Tibial nerve (tissue), 4 donors: ENCODE results near the gene SEMA5A. TPM values are rescaled to one million over a fixed set of nuclear protein-coding genes. Genes with fewer than 3 reads are reported as not detected.
A peak's percentile ranks its signal among the peaks of the same experiment; 100 is the strongest.

ENCODE experiments used
- DNase-seq, 2 donors: peaks; one replicate each; pipeline ENCODE4 v3.0.0-alpha.2; 2019; ENCODE audit warnings: low spot score in 2 of 2
- H3K27ac ChIP-seq, 4 donors: fragments of 200-600 bp; sonication (generic) in 3 of 4; one replicate each; pipeline ENCODE4 v1.5.1; 2017 to 2019; ENCODE audit warnings: mild to moderate bottlenecking in 1 of 4
- H3K27me3 ChIP-seq, 2 donors: fragments of 200-600 bp; sonication (generic) in 1 of 2; one replicate each; pipeline versions ENCODE4 v1.5.1 to v1.6.0; 2017 to 2019
- H3K36me3 ChIP-seq, 3 donors: fragments of 200-600 bp; sonication (generic); one replicate each; pipeline ENCODE4 v1.5.1; 2018 to 2019
- H3K4me1 ChIP-seq, 4 donors: fragments of 200-600 bp; sonication (generic) in 3 of 4; one replicate each; pipeline ENCODE4 v1.5.1; 2017 to 2019
- H3K4me3 ChIP-seq, 4 donors: fragments of 200-600 bp; sonication (generic) in 3 of 4; one replicate each; pipeline ENCODE4 v1.5.1; 2017 to 2019; ENCODE audit warnings: mild to moderate bottlenecking in 1 of 4, moderate library complexity in 1 of 4
- H3K9me3 ChIP-seq, 4 donors: fragments of 200-600 bp; sonication (generic) in 3 of 4; one replicate each; pipeline ENCODE4 v1.5.1; 2017 to 2019
- EP300 ChIP-seq, 2 donors: sonication (generic); formaldehyde crosslinking; IDR thresholded peaks; one replicate each; pipeline ENCODE4 v1.6.1; 2017; ENCODE audit warnings: antibody characterized with exemption in 2 of 2, mild to moderate bottlenecking in 1 of 2
- POLR2A ChIP-seq, 2 donors: fragments of 450-650 bp; IDR thresholded peaks; one replicate each; pipeline ENCODE4 v1.6.1; 2017; ENCODE audit warnings: antibody characterized with exemption in 2 of 2, mild to moderate bottlenecking in 2 of 2, moderate library complexity in 2 of 2
- WGBS, 2 donors: methylation state at CpG; one replicate each; pipeline ENCODE4 v1.1.5; 2018; 5-methylcytosine and 5-hydroxymethylcytosine counted together
- total RNA-seq, 4 donors: library from RNA; depleted of rRNA; stranded (reverse); fragments of >200 nt; gene quantifications; one replicate each; pipeline ENCODE4 v1.1.0, GENCODE V29; 2016
- TF ChIP-seq, protein P1 (sequence below), 5 experiments: fragments of 200-600 bp in 3 of 5; fragments of 450-650 bp in 2 of 5; sonication (generic) in 3 of 5; IDR thresholded peaks; one replicate each; pipeline ENCODE4 v1.5.1; 2016 to 2019; ENCODE audit warnings: antibody characterized with exemption in 5 of 5, mild to moderate bottlenecking in 3 of 5, moderate library complexity in 2 of 5

Gene SEMA5A
- total RNA-seq, 4 donors from 2014 or later = 36.3 to 58.4 (median 52.6) TPM

DNA sequence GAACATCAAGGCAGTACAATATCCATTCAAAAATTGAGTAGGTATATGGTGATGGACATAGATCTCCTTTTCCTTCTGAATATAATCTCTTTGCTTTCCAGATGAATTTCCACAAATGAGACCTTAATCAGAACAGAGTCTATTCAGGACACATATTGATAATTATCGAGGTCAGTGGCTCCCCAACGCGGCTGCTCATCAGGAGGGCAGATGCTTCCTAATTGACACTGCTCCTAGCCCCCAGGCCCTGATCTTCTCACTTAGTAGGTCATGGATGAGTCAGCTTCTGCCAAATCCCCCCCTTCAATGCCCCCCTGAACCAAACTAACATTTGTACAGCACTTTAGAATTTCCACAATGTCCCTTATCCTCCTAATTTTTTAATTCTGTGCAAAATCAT is 51.6 kb downstream of the SEMA5A start:
- Histone ChIP-seq H3K27me3 (no peaks in the 10 kb centered on the region), H3K4me1 (no peaks in the 10 kb centered on the region), H3K27ac (no peak overlapping the region), H3K36me3 (no peaks in the 10 kb centered on the region), H3K9me3 (no peaks in the 10 kb centered on the region), H3K4me3 (no peak overlapping the region)
- TF ChIP-seq EP300 (IDR thresholded peaks at IDR 0.05) (no peak), POLR2A (IDR thresholded peaks at IDR 0.05) (no peak)
- TF ChIP-seq, protein P1, sequence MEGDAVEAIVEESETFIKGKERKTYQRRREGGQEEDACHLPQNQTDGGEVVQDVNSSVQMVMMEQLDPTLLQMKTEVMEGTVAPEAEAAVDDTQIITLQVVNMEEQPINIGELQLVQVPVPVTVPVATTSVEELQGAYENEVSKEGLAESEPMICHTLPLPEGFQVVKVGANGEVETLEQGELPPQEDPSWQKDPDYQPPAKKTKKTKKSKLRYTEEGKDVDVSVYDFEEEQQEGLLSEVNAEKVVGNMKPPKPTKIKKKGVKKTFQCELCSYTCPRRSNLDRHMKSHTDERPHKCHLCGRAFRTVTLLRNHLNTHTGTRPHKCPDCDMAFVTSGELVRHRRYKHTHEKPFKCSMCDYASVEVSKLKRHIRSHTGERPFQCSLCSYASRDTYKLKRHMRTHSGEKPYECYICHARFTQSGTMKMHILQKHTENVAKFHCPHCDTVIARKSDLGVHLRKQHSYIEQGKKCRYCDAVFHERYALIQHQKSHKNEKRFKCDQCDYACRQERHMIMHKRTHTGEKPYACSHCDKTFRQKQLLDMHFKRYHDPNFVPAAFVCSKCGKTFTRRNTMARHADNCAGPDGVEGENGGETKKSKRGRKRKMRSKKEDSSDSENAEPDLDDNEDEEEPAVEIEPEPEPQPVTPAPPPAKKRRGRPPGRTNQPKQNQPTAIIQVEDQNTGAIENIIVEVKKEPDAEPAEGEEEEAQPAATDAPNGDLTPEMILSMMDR (IDR thresholded peaks at IDR 0.05) = no peak
- WGBS, 2 donors = 80 to 85% methylated on average over 3 of the region's 3 CpGs
- no peak for DNase-seq

DNA sequence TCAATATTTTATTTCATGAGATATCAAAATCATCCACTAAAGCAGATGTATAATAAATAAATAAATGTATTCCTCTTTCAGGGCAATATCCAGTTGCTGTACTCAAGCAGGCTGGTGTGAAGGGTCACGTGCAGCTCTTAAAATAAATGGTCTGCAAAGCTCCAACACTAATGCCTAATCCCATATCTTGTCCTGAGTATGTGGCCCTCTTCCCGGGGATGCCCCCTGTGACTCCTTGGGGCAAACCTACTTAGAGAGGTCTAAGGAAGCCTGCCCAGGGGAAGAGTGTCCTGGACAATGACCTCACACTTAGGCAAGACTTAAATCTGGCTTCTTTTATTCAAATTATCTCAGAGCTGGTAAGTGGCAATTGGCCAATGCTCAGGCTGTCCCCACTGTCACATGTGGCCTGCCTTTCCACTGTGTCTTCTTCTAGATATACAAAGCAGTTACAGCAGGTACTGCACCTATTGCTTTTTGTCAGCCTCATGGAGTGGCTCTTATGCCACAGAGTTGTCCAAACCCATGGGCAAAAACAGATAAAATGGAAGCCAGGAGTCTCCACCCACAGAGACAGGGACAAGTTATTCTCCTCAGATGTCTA is 55.3 kb downstream of the SEMA5A start:
- WGBS, 2 donors = 81 to 84% methylated on average over 2 of the region's 2 CpGs

DNA sequence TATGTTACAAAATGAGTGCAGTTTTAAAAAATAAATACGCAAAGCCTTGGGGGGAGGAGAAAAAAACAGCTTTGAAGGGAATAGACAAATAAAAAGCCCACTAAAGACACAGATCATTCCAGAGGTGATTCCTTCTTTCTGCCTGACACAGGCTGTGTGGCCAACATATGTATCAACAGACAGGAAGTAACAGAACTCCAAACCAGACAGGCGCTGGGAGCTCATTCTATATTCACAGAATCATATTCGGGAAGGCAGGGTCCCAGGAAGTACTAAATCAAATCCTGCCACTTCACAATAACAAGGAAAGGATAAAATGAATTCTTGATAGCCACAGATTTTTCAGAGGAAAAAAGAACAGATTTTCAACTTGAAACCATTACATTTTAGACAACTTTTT is 62.1 kb downstream of the SEMA5A start:
- Histone ChIP-seq H3K9me3 (peaks cover 0 to 6% (median 0%) of the 10 kb centered on the region in 4 donors), H3K4me3 (no peak overlapping the region), H3K36me3 (no peaks in the 10 kb centered on the region), H3K27ac (peak overlapping the region in 1 of 4 donors; percentile 16), H3K4me1 (no peaks in the 10 kb centered on the region), H3K27me3 (no peaks in the 10 kb centered on the region)
- TF ChIP-seq, protein P1 (IDR thresholded peaks at IDR 0.05) = no peak
- TF ChIP-seq EP300 (IDR thresholded peaks at IDR 0.05) (no peak), POLR2A (IDR thresholded peaks at IDR 0.05) (no peak)
- 73 to 82% methylated on average over 3 of the region's 3 CpGs for WGBS, 2 donors
- no peak for DNase-seq

More for the DNA sequence above, 55.3 kb downstream of the SEMA5A start:
- no peaks in the 10 kb centered on the region for H3K9me3 ChIP-seq
- no peak overlapping the region for H3K4me3 ChIP-seq
- H3K27ac ChIP-seq = no peak overlapping the region
- TF ChIP-seq, protein P1 (IDR thresholded peaks at IDR 0.05) = no peak
- no peak for TF ChIP-seq EP300 (IDR thresholded peaks at IDR 0.05)
- TF ChIP-seq POLR2A (IDR thresholded peaks at IDR 0.05) = no peak
- DNase-seq = no peak
- no peaks in the 10 kb centered on the region for H3K36me3 ChIP-seq
- H3K27me3 ChIP-seq = no peaks in the 10 kb centered on the region
- no peaks in the 10 kb centered on the region for H3K4me1 ChIP-seq

DNA sequence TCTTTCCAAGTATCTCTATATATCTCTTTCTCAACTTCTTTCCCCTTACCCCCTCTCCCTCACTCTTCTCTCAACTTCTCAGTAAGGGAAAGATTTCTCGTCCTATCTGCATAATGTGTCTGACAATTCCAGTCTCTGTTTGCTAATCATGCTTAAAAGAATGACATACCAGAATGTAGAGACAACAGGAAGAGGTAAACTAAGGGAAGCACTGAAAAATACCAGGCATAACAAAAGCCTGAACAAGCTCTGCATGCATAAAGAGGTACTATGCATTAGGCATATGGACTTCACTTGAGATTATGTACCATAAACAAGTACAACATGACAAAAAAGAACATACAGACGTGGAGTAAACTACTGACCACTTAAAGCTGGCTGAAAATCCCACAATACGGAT is 62.6 kb downstream of the SEMA5A start:
- TF ChIP-seq EP300 (IDR thresholded peaks at IDR 0.05) = no peak
- no peak for TF ChIP-seq POLR2A (IDR thresholded peaks at IDR 0.05)
- TF ChIP-seq, protein P1 (IDR thresholded peaks at IDR 0.05) = no peak
- Histone ChIP-seq H3K4me1 (no peaks in the 10 kb centered on the region), H3K27me3 (no peaks in the 10 kb centered on the region), H3K4me3 (no peak overlapping the region), H3K27ac (peak overlapping the region in 1 of 4 donors; percentile 16), H3K9me3 (peaks cover 0 to 11% (median 0%) of the 10 kb centered on the region in 4 donors), H3K36me3 (peaks cover 0 to 4% (median 0%) of the 10 kb centered on the region in 3 donors)
- DNase-seq = no peak
- WGBS, 2 donors = 59% methylated on average over 3 of the region's 3 CpGs

DNA sequence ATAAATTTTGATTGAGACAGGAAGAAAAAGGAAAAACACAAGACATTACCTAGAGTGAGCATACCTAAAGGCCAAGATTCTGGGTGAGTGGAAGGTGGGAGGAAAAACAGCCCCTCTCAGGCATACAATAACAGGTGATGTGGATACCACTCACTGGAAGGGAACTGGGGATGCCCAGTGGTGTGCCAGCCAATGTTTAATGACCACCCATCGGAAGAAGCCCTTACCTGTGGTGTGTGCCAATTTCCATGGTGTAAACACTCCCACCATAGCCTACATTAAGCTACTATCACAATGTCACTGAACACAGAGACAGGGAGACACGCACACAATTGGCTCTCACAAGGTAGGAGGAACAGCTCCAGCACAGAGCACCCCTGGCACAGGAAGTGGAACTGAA is 63.5 kb downstream of the SEMA5A start:
- no peak overlapping the region for H3K4me3 ChIP-seq
- H3K9me3 ChIP-seq = peaks cover 0 to 20% (median 2%) of the 10 kb centered on the region in 4 donors
- H3K36me3 ChIP-seq = peaks cover 0 to 12% (median 0%) of the 10 kb centered on the region in 3 donors
- H3K27ac ChIP-seq = no peak overlapping the region
- 94 to 100% methylated on average over 2 of the region's 2 CpGs for WGBS, 2 donors
- H3K4me1 ChIP-seq = no peaks in the 10 kb centered on the region
- TF ChIP-seq EP300 (IDR thresholded peaks at IDR 0.05) = no peak
- TF ChIP-seq POLR2A (IDR thresholded peaks at IDR 0.05) = no peak
- TF ChIP-seq, protein P1 (IDR thresholded peaks at IDR 0.05) = no peak
- DNase-seq = no peak
- no peaks in the 10 kb centered on the region for H3K27me3 ChIP-seq
